ENCODE data around the gene HLA-DMA. TPM values are rescaled to one million over a fixed set of nuclear protein-coding genes. Genes with fewer than 3 reads are reported as not detected.

HLA-DMA gene
- total RNA-seq, 1 experiment from 2014 or later, result 104 TPM

DNA sequence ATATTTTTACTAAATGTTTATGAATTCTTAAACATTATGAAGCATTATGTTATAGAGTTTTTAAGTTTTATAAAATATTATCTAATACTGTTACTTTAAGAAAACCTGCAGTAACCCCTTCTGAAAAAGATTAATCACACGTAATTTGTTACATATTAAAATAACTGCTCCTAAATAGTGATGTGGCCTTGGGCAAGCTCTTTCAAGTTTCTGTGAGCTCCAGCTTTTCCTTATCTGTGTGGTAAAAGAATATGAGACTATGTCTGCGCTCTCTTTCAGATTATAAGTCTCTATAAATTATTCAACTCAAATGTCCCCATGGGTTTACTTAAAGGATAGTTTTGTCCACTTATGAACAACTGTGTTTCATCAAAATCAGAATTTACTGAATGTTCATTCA lies 44.0 kb downstream of the HLA-DMA start:
- Mint-ChIP-seq H3K36me3 (ENCODE audit: insufficient read depth, unreplicated experiment) (peaks cover 10% of the 10 kb centered on the region), H3K4me3 (ENCODE audit: low read depth, unreplicated experiment) (peak overlapping the region; percentile 58), H3K9me3 (ENCODE audit: low read depth, unreplicated experiment) (peaks cover 6% of the 10 kb centered on the region), H3K4me1 (ENCODE audit: low read depth, unreplicated experiment) (peaks cover 59% of the 10 kb centered on the region), H3K27me3 (ENCODE audit: unreplicated experiment) (no peaks in the 10 kb centered on the region), H3K27ac (ENCODE audit: unreplicated experiment) (peak overlapping the region; percentile 98)
- CTCF ChIA-PET, result interaction anchor here (1.0 to 1.4 kb wide), 4 partner anchors 12 to 76 kb away, joined by 3 to 4 read pairs (median 4); no protein-coding TSS in a partner anchor
- TF ChIP-seq, protein P1, sequence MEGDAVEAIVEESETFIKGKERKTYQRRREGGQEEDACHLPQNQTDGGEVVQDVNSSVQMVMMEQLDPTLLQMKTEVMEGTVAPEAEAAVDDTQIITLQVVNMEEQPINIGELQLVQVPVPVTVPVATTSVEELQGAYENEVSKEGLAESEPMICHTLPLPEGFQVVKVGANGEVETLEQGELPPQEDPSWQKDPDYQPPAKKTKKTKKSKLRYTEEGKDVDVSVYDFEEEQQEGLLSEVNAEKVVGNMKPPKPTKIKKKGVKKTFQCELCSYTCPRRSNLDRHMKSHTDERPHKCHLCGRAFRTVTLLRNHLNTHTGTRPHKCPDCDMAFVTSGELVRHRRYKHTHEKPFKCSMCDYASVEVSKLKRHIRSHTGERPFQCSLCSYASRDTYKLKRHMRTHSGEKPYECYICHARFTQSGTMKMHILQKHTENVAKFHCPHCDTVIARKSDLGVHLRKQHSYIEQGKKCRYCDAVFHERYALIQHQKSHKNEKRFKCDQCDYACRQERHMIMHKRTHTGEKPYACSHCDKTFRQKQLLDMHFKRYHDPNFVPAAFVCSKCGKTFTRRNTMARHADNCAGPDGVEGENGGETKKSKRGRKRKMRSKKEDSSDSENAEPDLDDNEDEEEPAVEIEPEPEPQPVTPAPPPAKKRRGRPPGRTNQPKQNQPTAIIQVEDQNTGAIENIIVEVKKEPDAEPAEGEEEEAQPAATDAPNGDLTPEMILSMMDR (IDR thresholded peaks at IDR 0.05; ENCODE audit: unreplicated experiment), result no peak
- no TSS peak for BruUV-seq (replicated peaks)
- intact Hi-C loops (cut with micrococcal nuclease; ENCODE audit: unreplicated experiment), result no loop called here
- DNase-seq, result no peak

DNA sequence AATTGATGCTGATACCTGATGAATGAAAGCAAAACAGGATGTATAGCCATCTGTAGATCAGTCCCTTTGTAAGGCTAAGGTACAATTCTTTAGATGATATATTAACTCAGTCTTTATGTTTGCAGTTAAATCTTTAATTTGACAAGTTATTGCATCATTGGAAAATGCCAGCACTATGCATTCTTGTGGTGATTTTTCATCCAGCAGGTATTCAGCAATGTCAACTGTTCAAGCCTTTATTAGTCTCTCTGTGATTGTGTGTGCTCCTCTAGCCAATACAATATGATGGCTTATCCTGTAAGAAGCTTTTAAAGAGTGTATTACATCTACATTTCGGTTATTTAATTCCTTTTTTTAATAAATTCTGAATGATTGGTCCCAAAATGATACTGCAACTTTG lies 46.4 kb downstream of the HLA-DMA start:
- Mint-ChIP-seq H3K9me3 (ENCODE audit: low read depth, unreplicated experiment) (peaks cover 4% of the 10 kb centered on the region), H3K27me3 (ENCODE audit: unreplicated experiment) (no peaks in the 10 kb centered on the region), H3K4me1 (ENCODE audit: low read depth, unreplicated experiment) (peaks cover 68% of the 10 kb centered on the region), H3K4me3 (ENCODE audit: low read depth, unreplicated experiment) (no peak overlapping the region), H3K36me3 (ENCODE audit: insufficient read depth, unreplicated experiment) (peaks cover 10% of the 10 kb centered on the region), H3K27ac (ENCODE audit: unreplicated experiment) (peak overlapping the region; percentile 89)
- CTCF ChIA-PET, result interaction anchor here (1.0 to 3.6 kb wide), 4 partner anchors 12 to 78 kb away, joined by 3 to 25 read pairs (median 16); partner anchors contain the start of gene HLA-DMB
- peak; percentile 34 for DNase-seq
- intact Hi-C loops (cut with micrococcal nuclease; ENCODE audit: unreplicated experiment), result no loop called here
- BruUV-seq (replicated peaks), result no TSS peak
- TF ChIP-seq, protein P1 (IDR thresholded peaks at IDR 0.05; ENCODE audit: unreplicated experiment), result no peak

GRCh38 chr6:32905078-32905477 lies 47.8 kb downstream of the HLA-DMA start:
- TF ChIP-seq, protein P1 (IDR thresholded peaks at IDR 0.05; ENCODE audit: unreplicated experiment), result no peak
- Mint-ChIP-seq H3K27me3 (ENCODE audit: unreplicated experiment) (no peaks in the 10 kb centered on the region), H3K27ac (ENCODE audit: unreplicated experiment) (peak overlapping the region; percentile 89), H3K36me3 (ENCODE audit: insufficient read depth, unreplicated experiment) (peaks cover 19% of the 10 kb centered on the region), H3K4me1 (ENCODE audit: low read depth, unreplicated experiment) (peaks cover 58% of the 10 kb centered on the region), H3K9me3 (ENCODE audit: low read depth, unreplicated experiment) (no peaks in the 10 kb centered on the region), H3K4me3 (ENCODE audit: low read depth, unreplicated experiment) (peak overlapping the region; percentile 30)
- BruUV-seq (replicated peaks), result no TSS peak
- intact Hi-C loops (cut with micrococcal nuclease; ENCODE audit: unreplicated experiment), result no loop called here
- DNase-seq, result no peak
- CTCF ChIA-PET, result interaction anchor here (0.6 to 3.6 kb wide), 11 partner anchors 8 to 93 kb away, joined by 3 to 25 read pairs (median 6); partner anchors contain the start of genes HLA-DMA, HLA-DMB and TAP2

GRCh38 chr6:32903952-32904351 lies 48.9 kb downstream of the HLA-DMA start:
- Mint-ChIP-seq H3K4me3 (ENCODE audit: low read depth, unreplicated experiment) (peak overlapping the region; percentile 30), H3K4me1 (ENCODE audit: low read depth, unreplicated experiment) (peaks cover 46% of the 10 kb centered on the region), H3K36me3 (ENCODE audit: insufficient read depth, unreplicated experiment) (peaks cover 24% of the 10 kb centered on the region), H3K27me3 (ENCODE audit: unreplicated experiment) (no peaks in the 10 kb centered on the region), H3K27ac (ENCODE audit: unreplicated experiment) (peak overlapping the region; percentile 89), H3K9me3 (ENCODE audit: low read depth, unreplicated experiment) (no peaks in the 10 kb centered on the region)
- no TSS peak for BruUV-seq (replicated peaks)
- intact Hi-C loops (cut with micrococcal nuclease; ENCODE audit: unreplicated experiment), result no loop called here
- DNase-seq, result no peak
- TF ChIP-seq, protein P1 (IDR thresholded peaks at IDR 0.05; ENCODE audit: unreplicated experiment), result no peak
- CTCF ChIA-PET, result interaction anchor here (1.6 to 3.6 kb wide), 5 partner anchors 9 to 66 kb away, joined by 6 to 25 read pairs (median 15); partner anchors contain the start of genes HLA-DMA and TAP2

Other genes starting within 250 kb of the HLA-DMA start
- gene HLA-DQA2, start 211.7 kb downstream of the HLA-DMA start, total RNA-seq (2022), result 2.1 and 2.4 TPM in 2 replicates
- gene HLA-DQB2, start 189.6 kb downstream of the HLA-DMA start, total RNA-seq (2022), result 0.38 and 0.39 TPM in 2 replicates
- gene HLA-DOB, start 136.1 kb downstream of the HLA-DMA start, total RNA-seq (2022), result 0.97 and 2.2 TPM in 2 replicates
- 180 and 279 TPM in 2 replicates for gene TAP2, start 114.4 kb downstream of the HLA-DMA start, total RNA-seq (2022)
- 123 and 196 TPM in 2 replicates for gene PSMB8, start 109.0 kb downstream of the HLA-DMA start, total RNA-seq (2022)
- gene TAP1, start 99.4 kb downstream of the HLA-DMA start, total RNA-seq (2022), result 75.1 and 141 TPM in 2 replicates
- 120 and 201 TPM in 2 replicates for gene PSMB9, start 98.9 kb downstream of the HLA-DMA start, total RNA-seq (2022)
- 32.4 and 35.9 TPM in 2 replicates for gene HLA-DMB, start 12.1 kb downstream of the HLA-DMA start, total RNA-seq (2022)
- gene BRD2, start 15.5 kb upstream of the HLA-DMA start, total RNA-seq (2022), result 351 and 356 TPM in 2 replicates
- gene HLA-DOA, start 56.5 kb upstream of the HLA-DMA start, total RNA-seq (2022), result 1.7 and 4.1 TPM in 2 replicates
- 29.2 and 46.4 TPM in 2 replicates for gene HLA-DPA1, start 120.6 kb upstream of the HLA-DMA start, total RNA-seq (2022)
- 12.0 and 18.3 TPM in 2 replicates for gene HLA-DPB1, start 122.9 kb upstream of the HLA-DMA start, total RNA-seq (2022)
- gene COL11A2, start 239.4 kb upstream of the HLA-DMA start, total RNA-seq (2022), result 1.8 TPM in 2 replicates
- 78.2 and 78.3 TPM in 2 replicates for gene RXRB, start 247.6 kb upstream of the HLA-DMA start, total RNA-seq (2022)
- 188 and 201 TPM in 2 replicates for gene SLC39A7, start 247.8 kb upstream of the HLA-DMA start, total RNA-seq (2022)

All from Calu3 (cell line).